ENCODE data around the gene GPR146. TPM values are rescaled to one million over a fixed set of nuclear protein-coding genes. Genes with fewer than 3 reads are reported as not detected.
"Not testable (repeated sequence)": the region's sequence is repeated elsewhere in the genome, so short reads cannot be mapped to it uniquely, and the experiment has no call there.

The GPR146 gene
- total RNA-seq, 1 donor from 2014 or later = 3.6 TPM

DNA sequence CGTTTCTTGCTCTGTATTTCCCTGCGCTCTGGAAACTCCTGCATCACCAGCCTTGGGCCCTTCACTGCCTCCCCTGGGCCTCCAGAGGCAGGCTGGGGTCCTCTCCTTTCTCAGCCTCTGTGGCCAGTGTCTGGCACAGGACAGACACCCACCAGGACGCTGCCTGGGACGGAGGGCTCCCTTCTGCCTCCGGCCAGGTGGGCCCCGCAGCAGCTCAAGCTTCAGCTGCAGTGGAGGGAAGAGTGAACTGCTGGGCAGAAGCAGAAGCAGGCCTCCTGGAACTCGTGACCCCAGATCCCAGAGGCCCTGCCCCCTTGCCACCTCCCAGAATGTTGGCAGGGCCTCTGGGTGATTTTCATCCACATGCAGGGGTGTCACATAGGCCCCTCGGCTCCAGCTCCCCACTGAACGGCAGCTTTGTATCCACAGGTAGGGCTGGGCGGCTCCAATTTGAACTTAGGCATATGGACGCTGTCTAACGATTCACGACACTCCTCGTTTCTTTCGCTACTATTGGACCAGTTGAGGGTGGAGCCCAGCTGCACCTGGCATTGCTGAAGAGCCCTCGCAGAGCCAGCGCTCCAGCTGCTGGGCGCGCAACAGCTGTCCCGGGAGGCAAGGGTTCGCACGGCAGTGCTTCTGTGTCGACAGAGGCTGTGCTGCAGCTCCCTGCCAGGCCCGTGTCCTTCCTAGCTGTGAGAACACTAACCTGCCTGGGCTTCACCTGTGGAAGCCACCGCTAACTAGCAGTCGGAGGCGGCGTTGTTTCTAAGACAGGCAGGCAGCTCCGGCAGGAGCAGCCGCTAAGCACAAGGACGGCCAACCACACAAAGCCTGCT, 18.4 kb upstream of the GPR146 start:
- DNase-seq (ENCODE audit: low read depth) = no peak

GRCh38 chr7:1026721-1027161, 17.6 kb upstream of the GPR146 start:
- no peak for DNase-seq (ENCODE audit: low read depth)

DNA sequence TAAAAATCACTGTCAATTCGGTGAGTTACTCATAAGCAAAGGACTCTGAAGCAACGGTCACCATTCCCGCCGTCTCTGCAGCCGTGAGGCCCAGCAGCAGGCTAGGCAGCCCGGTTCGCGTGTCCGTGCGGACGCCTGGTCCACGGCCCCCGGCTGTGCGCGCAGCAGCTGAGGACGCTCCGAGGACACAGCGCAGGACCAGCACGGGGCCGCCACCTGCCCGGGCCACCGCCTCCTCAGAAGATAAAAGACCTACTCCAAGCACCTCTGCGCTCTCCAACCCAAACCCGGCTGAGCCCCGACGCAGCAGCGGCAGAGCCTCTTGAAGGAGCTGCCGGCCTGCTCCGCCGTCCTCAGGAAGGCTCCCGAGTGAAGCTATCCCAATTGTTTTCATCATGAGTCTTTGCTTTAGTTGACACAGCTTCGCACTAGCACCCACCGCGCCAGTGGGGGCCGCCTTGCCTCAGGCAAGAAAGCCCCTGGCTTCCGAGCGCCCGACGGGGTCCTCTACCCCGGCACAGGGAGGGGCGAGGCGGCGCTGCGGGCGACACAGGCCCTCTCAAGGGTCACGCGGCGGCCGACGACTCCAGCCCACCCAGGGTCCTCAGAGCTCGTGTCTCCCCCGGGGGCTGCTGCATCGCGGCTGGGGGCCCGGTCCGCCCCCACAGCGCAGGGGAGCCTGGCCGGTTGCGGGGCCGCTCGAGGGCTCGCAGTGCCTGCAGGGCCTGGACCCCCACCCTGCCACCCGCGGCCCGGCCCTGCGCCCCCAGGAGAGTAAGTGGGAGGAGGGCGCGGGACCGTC, 16.9 kb upstream of the GPR146 start:
- peak; percentile 23 for DNase-seq (ENCODE audit: low read depth)

- peak; percentile 58 for DNase-seq (ENCODE audit: low read depth)
Observed at GRCh38 chr7:1028044-1028770, 16.1 kb upstream of the GPR146 start.

- peak; percentile 93 for DNase-seq (ENCODE audit: low read depth)
Observed at GRCh38 chr7:1028775-1029636, 15.3 kb upstream of the GPR146 start.

- DNase-seq (ENCODE audit: low read depth) = no peak
Observed at GRCh38 chr7:1029637-1030443, 14.5 kb upstream of the GPR146 start.

- DNase-seq (ENCODE audit: low read depth) = no peak
Observed at GRCh38 chr7:1030444-1031070, 13.8 kb upstream of the GPR146 start.

DNA sequence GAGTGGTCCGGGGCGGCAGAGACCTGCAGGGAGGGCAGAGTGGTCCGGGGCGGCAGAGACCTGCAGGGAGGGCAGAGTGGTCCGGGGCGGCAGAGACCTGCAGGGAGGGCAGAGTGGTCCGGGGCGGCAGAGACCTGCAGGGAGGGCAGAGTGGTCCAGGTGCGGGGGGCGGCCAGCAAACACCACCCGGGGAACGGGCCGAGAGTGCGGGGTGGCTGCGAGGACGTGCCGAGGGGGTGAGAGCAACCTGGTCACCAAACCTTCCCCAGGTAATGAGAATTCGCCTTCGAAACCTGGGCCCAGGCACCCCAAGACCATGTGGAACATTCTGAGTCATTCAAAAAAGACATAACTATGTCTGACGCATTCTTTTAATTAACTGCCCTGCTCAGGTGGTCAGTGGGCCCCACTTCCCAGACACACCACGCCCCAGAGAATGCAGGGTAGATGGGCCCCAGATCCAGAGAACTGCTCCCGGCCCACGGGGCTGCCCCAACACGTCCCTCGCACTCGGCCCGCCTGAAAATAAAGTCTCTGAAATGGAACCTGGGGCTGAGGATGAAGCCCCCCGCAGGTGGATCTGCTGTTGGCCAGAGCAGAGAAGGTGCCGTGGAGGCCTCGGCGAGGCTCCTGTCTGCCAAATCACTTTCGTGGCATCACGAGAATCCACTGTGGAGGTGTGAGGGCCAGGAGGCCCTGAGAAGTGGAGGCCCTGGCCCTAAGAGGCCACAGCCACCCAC, 12.5 kb upstream of the GPR146 start:
- no peak for DNase-seq (ENCODE audit: low read depth)

GRCh38 chr7:1032536-1033181, 11.7 kb upstream of the GPR146 start:
- no peak for DNase-seq (ENCODE audit: low read depth)

DNA sequence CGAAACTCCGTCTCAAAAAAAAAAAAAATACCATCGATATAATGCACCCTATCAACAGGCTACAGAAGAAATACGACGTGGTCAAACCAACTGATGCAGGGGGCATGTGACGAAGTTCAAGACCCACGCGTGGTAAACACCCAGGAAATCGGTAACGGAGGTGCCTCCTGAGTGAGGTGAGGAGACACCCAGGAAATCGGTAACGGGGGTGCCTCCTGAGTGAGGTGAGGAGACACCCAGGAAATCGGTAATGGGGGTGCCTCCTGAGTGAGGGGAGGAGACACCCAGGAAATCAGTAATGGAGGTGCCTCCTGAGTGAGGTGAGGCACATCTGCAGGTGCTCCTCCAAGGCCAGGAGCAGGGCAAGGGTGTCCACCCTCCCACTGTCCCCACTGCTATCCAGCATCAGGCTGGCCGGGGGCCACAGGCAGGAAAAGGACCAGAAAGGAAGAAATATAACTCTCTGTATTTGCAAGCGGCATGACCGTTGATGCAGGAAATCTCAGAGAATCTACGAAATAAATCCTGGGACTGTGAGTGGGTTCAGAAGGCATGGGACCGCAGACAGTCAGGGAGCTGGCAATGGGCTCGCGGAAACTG, 10.7 kb upstream of the GPR146 start:
- no peak for DNase-seq (ENCODE audit: low read depth)

DNA sequence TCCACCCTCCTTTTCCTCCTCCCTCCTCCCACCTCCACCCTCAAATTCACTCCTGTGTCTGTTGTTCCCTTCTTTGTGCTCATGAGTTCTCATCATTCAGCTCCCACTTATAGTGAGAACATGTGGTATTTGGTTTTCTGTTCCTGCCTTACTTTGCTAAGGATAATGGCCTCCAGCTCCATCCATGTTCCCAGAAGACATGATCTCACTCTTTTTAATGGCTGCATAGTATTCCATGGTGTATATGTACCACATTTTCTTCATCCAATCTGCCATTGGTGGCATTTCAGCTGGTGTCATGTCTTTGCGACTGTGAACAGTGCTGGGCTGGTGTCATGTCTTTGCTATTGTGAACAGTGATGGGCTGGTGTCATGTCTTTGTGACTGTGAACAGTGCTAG, 9.6 kb upstream of the GPR146 start:
- not testable (repeated sequence) for DNase-seq (ENCODE audit: low read depth)

- not testable (repeated sequence) for DNase-seq (ENCODE audit: low read depth)
Observed at GRCh38 chr7:1036164-1036928, 8.0 kb upstream of the GPR146 start.

- not testable (repeated sequence) for DNase-seq (ENCODE audit: low read depth)
Observed at GRCh38 chr7:1040233-1040632, 4.1 kb upstream of the GPR146 start.

- no peak for DNase-seq (ENCODE audit: low read depth)
Observed at GRCh38 chr7:1040790-1041189, 3.6 kb upstream of the GPR146 start.

DNA sequence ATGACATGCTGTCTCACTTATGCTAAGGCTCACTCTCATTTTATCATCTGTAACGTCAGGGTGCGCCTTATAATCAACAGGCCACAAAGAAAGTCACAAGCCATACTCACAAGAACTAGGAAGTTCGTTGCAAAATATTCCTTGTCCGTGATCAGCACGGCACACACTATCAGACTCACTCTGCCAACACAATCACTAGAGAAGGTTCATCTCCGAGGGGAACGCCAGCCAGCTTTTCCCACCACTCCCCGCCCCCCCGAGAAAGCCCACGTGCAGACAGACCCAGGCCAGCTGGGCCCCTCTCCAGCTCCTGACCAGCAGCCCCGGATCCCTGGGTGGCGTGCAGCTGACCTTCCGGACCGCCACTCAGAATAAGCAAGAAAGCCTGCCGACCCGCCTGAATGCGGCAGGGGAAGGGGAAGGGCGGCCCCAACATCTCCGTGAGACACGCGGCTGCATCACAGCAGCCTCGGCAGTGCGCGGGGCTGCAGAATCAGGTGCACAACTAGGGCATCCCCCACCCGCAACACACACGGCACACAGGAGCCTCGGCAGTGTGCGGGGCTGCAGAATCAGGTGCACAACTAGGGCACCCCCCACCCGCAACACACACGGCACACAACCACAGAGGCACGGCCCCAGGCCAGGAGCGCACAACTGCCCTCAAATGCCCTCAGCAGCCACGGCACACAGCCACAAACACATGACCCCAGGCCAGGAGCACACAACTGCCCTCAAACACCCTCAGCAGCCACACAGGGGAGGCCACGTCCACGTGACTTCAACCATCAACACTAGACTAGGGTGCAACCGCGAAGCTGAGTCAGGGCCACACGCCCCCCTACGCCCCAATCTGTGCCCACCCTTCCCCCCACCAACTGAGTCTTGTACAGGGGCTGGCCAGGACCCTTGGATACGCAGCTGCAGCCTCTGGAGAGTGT, 2.5 kb upstream of the GPR146 start:
- no peak for DNase-seq (ENCODE audit: low read depth)

GRCh38 chr7:1042492-1042833, 1.9 kb upstream of the GPR146 start:
- DNase-seq (ENCODE audit: low read depth) = no peak
